Cardiac fibroblast (primary cell): Measurements from ENCODE around the gene NCMAP.
A peak's percentile ranks its signal among the peaks of the same experiment; 100 is the strongest.

Experiments
- DNase-seq, 2 donors: peaks; one replicate each; pipeline versions ENCODE4 v3.0.0 to v3.0.0-alpha.2; 2010; ENCODE audit warnings: low read depth in 2 of 2
- H3K4me3 ChIP-seq, 2 donors: replicated peaks in 1 of 2; 1 replicate in 1 of 2; 2 replicates in 1 of 2; pipeline ENCODE4 v1.5.1; 2011; ENCODE audit warnings: low read depth in 2 of 2, low read length in 2 of 2, mild to moderate bottlenecking in 2 of 2, moderate library complexity in 1 of 2
- CTCF ChIP-seq: IDR thresholded peaks from one replicate; pipeline ENCODE4 v1.5.1; 2011; ENCODE audit warnings: low read depth, mild to moderate bottlenecking, low read length, inconsistent platforms

The NCMAP gene

GRCh38 chr1:24609949-24610517, 54.1 kb downstream of the NCMAP start:
- H3K4me3 ChIP-seq: no peak overlapping the region
- no peak for TF ChIP-seq CTCF
- DNase-seq: no peak

- no peak for TF ChIP-seq CTCF
- no peak for DNase-seq
- no peak overlapping the region for H3K4me3 ChIP-seq
These were observed 63.5 kb downstream of the NCMAP start for GRCh38 chr1:24619376-24619775.

- DNase-seq: no peak
- TF ChIP-seq CTCF: no peak
- no peak overlapping the region for H3K4me3 ChIP-seq
These were observed 64.8 kb downstream of the NCMAP start for GRCh38 chr1:24620678-24621077.

GRCh38 chr1:24621121-24621520, 65.2 kb downstream of the NCMAP start:
- TF ChIP-seq CTCF: no peak
- peak in 1 of 2 donors; percentile 15 for DNase-seq
- H3K4me3 ChIP-seq: no peak overlapping the region

GRCh38 chr1:24622218-24622617, 66.3 kb downstream of the NCMAP start:
- no peak overlapping the region for H3K4me3 ChIP-seq
- no peak for TF ChIP-seq CTCF
- peak in 1 of 2 donors; percentile 5 for DNase-seq

- H3K4me3 ChIP-seq: no peak overlapping the region
- TF ChIP-seq CTCF: no peak
- DNase-seq: no peak
These were observed 76.9 kb downstream of the NCMAP start for GRCh38 chr1:24632832-24633175.

GRCh38 chr1:24635195-24635843, 79.4 kb downstream of the NCMAP start:
- peak; percentile 57 for TF ChIP-seq CTCF
- DNase-seq: peak; percentile 83 to 87
- no peak overlapping the region for H3K4me3 ChIP-seq
